GM18951 (cell line): ENCODE measurements around the gene TMEM198.

Experiments
- POLR2A ChIP-seq: IDR thresholded peaks from 4 replicates; pipeline ENCODE4 v1.6.1; 2011; ENCODE audit warnings: mild to moderate bottlenecking; ENCODE audit not compliant: insufficient read length, insufficient read depth; ENCODE audit errors: extremely low read depth
- in situ Hi-C: fragments of 300-500 bp; cut with MboI; formaldehyde crosslinking; loops from one replicate; pipeline ENCODE4 v1.12.0; 2022; ENCODE audit warnings: low sequenced_read_pairs, mixed read lengths, inconsistent platforms; ENCODE audit not compliant: unreplicated experiment

TMEM198 gene

GRCh38 chr2:219543596-219544358 lies at the start of gene TMEM198, which contains the start of gene CHPF:
Gene TMEM198 (plus strand): TSS chr2:219544028. CDS start chr2:219544728, 700 bp downstream.
Gene CHPF (minus strand): TSS chr2:219543809. CDS start chr2:219543538, 271 bp downstream.
- TF ChIP-seq POLR2A: peak; percentile 53
- in situ Hi-C loops: no loop called here

GRCh38 chr2:219494952-219495530 lies 48.8 kb upstream of the TMEM198 start:
- in situ Hi-C loops: no loop called here
- no peak for TF ChIP-seq POLR2A

GRCh38 chr2:219495531-219496122 lies 48.2 kb upstream of the TMEM198 start:
- TF ChIP-seq POLR2A: no peak
- in situ Hi-C loops: no loop called here

GRCh38 chr2:219496247-219496824 lies 47.5 kb upstream of the TMEM198 start:
- no peak for TF ChIP-seq POLR2A
- in situ Hi-C loops: no loop called here

GRCh38 chr2:219496825-219497494 lies 46.9 kb upstream of the TMEM198 start:
- no peak for TF ChIP-seq POLR2A
- in situ Hi-C loops: no loop called here

- in situ Hi-C loops: no loop called here
- TF ChIP-seq POLR2A: peak; percentile 18
Observed at GRCh38 chr2:219497495-219498279, 46.1 kb upstream of the TMEM198 start.

GRCh38 chr2:219498280-219499057 lies 45.4 kb upstream of the TMEM198 start, which contains the start of gene GMPPA:
Gene GMPPA (plus strand): TSS chr2:219498891. CDS start chr2:219499976, 1,085 bp downstream.
- peak; percentile 90 for TF ChIP-seq POLR2A
- in situ Hi-C loops: no loop called here

GRCh38 chr2:219499058-219499307 lies 44.8 kb upstream of the TMEM198 start:
- in situ Hi-C loops: no loop called here
- TF ChIP-seq POLR2A: no peak

GRCh38 chr2:219499555-219499954 lies 44.3 kb upstream of the TMEM198 start:
- in situ Hi-C loops: no loop called here
- no peak for TF ChIP-seq POLR2A

GRCh38 chr2:219500135-219500534 lies 43.7 kb upstream of the TMEM198 start:
- in situ Hi-C loops: no loop called here

GRCh38 chr2:219501849-219502248 lies 42.0 kb upstream of the TMEM198 start:
- TF ChIP-seq POLR2A: no peak
- in situ Hi-C loops: no loop called here

More at GRCh38 chr2:219500135-219500534, 43.7 kb upstream of the TMEM198 start:
- TF ChIP-seq POLR2A: no peak

- no peak for TF ChIP-seq POLR2A
- in situ Hi-C loops: no loop called here
Observed at GRCh38 chr2:219502618-219503017, 41.2 kb upstream of the TMEM198 start.

- TF ChIP-seq POLR2A: no peak
- in situ Hi-C loops: no loop called here
Observed at GRCh38 chr2:219505585-219505984, 38.2 kb upstream of the TMEM198 start.
